NB4 (cell line): Measurements from ENCODE around the gene SCIN.

Experiments used
- CTCF ChIP-seq: IDR thresholded peaks from one replicate; pipeline ENCODE4 v1.5.1; 2012; ENCODE audit warnings: low read depth, low read length
- MAX ChIP-seq: IDR thresholded peaks from 2 replicates; pipeline ENCODE4 v1.6.1; 2011; ENCODE audit warnings: low read depth, low read length

GRCh38 chr7:12625836-12626235 is 55.3 kb downstream of the SCIN start:
- no peak for TF ChIP-seq CTCF
- TF ChIP-seq MAX, result no peak
